Measurements from ENCODE around the gene ZNF485.

DNA sequence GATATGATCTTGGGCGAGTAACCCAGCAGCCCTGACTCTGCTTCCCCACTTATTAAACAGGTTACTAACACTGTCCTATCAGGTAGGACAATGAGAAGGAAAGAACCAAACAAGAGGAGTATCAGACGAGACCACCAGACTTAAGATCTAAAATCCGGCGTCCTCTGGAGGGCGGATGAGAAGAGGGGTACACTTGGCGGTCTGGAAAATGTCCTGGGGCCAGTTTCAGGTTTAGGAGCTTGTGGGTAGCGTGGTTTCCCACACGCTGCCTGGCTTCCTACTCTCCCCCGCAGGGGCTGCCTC lies 41.8 kb downstream of the ZNF485 start:
- TF ChIP-seq ZFP3 (CRISPR knock-in tag; IDR thresholded peaks at IDR 0.05) (no peak), POU6F1 (CRISPR knock-in tag; IDR thresholded peaks at IDR 0.05; ENCODE audit: borderline replicate concordance, low read depth) (no peak), ZNF8 (CRISPR knock-in tag; IDR thresholded peaks at IDR 0.05) (no peak), TOX (CRISPR knock-in tag; IDR thresholded peaks at IDR 0.05; ENCODE audit: borderline replicate concordance) (no peak), CSDC2 (CRISPR knock-in tag; IDR thresholded peaks at IDR 0.05) (no peak), TSHZ2 (CRISPR knock-in tag; IDR thresholded peaks at IDR 0.05) (no peak), ARNTL (CRISPR knock-in tag; IDR thresholded peaks at IDR 0.05; ENCODE audit: borderline replicate concordance, low read depth) (no peak), BACH2 (CRISPR knock-in tag; IDR thresholded peaks at IDR 0.05; ENCODE audit: borderline replicate concordance) (no peak), ESRRG (CRISPR knock-in tag; IDR thresholded peaks at IDR 0.05) (no peak), ZC3H10 (CRISPR knock-in tag; IDR thresholded peaks at IDR 0.05) (no peak), ZNF565 (CRISPR knock-in tag; conservative IDR thresholded peaks at IDR 0.05; ENCODE audit: low read depth) (no peak)
- TF ChIP-seq, protein P1, sequence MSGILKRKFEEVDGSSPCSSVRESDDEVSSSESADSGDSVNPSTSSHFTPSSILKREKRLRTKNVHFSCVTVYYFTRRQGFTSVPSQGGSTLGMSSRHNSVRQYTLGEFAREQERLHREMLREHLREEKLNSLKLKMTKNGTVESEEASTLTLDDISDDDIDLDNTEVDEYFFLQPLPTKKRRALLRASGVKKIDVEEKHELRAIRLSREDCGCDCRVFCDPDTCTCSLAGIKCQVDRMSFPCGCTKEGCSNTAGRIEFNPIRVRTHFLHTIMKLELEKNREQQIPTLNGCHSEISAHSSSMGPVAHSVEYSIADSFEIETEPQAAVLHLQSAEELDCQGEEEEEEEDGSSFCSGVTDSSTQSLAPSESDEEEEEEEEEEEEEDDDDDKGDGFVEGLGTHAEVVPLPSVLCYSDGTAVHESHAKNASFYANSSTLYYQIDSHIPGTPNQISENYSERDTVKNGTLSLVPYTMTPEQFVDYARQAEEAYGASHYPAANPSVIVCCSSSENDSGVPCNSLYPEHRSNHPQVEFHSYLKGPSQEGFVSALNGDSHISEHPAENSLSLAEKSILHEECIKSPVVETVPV (CRISPR knock-in tag; IDR thresholded peaks at IDR 0.05), result no peak

Data from SK-N-SH treated with all-trans-retinoic acid at 6 μM for 48 hours (cell line).